ENCODE data around the gene ZNF326.
"Not testable (repeated sequence)": the region's sequence is repeated elsewhere in the genome, so short reads cannot be mapped to it uniquely, and the experiment has no call there.

ZNF326 gene

GRCh38 chr1:89999208-89999607 lies 4.3 kb downstream of the ZNF326 start:
- no peak for DNase-seq

DNA sequence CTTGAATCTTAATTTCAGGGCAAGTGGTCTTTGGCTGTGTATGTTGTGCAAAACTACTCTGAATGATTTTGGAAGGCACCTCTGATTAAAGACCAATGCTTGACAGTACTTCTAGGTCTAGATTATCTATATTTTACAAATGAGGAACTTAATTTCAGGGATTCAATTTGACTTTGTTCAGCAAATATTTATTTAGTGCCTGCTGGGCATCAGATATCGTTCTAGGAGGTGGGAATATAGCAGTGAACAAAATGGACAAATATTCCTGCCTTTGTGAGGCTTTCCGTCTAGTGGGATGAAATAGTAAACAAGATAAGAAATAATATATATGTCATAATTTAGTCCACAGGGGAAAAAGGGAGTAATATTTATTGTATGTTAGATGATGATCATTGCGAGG lies 4.7 kb downstream of the ZNF326 start:
- DNase-seq = no peak

- DNase-seq = no peak
Measured at GRCh38 chr1:90000934-90001676, 6.2 kb downstream of the ZNF326 start.

GRCh38 chr1:90007979-90008404 lies 13.1 kb downstream of the ZNF326 start:
- no peak for DNase-seq

- DNase-seq = no peak
Measured at GRCh38 chr1:90012300-90012699, 17.4 kb downstream of the ZNF326 start.

- no peak for DNase-seq
Measured at GRCh38 chr1:90023691-90024090, 28.8 kb downstream of the ZNF326 start.

GRCh38 chr1:90027281-90027680 lies 32.4 kb downstream of the ZNF326 start:
- DNase-seq = no peak

- no peak for DNase-seq
Measured at GRCh38 chr1:90039652-90040051, 44.7 kb downstream of the ZNF326 start.

- DNase-seq = no peak
Measured at GRCh38 chr1:90043586-90043985, 48.7 kb downstream of the ZNF326 start.

- DNase-seq = no peak
Measured at GRCh38 chr1:90044346-90044745, 49.4 kb downstream of the ZNF326 start.

DNA sequence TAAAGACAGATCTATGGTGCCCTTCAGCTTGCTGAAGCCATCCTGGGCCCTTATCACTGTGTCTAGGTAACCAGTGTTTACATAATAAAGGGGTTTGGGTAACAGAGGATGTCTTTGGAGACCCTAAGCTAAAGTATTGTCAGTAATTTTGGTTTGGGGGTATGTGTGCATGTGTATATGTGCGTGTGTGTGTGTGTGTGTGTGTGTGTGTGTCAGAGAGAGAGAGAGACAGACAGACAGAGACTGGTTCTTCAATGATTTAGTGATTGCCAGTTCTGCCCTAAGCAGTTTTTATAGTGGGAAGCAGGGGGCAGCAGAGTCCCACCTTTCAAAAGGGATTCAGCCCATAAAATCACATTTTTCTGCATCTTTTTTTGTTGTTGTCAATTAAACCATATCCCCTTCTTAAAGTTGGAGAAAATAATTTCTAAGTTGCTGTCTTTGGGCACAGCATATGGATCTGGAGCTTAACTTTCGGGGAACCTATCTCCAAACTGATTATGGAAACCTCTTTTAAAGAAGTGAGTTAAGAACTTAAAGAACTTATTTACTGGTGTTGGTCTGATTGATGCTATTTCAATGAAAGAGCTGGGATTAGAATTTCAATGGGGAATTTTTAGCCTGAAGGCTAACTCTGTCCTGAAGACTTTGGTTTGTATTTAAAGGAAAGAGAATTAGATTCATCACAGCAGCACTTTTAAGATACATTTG lies 51.1 kb downstream of the ZNF326 start:
- no peak for DNase-seq

GRCh38 chr1:90046635-90047034 lies 51.7 kb downstream of the ZNF326 start:
- no peak for DNase-seq

DNA sequence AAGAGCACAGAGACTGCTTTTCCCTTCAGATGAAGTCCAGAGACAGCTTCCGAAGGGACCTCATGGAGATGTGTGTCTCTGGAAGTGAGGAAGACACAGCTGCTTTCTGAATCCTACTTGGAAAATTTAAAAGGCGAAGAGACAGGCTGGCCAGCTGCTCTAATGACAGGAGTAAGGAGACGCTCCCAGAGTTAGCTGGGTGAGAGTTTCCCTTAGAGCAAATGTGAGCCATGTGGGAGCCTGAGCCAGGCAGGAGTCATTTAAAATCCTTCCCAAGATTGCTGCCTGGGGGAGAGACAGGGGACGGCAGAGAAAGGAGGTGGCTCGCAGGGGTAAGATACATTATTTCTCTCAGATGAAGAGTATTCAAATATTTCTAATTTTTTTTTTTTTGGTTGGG lies 53.1 kb downstream of the ZNF326 start:
- DNase-seq = no peak

- not testable (repeated sequence) for DNase-seq
Measured at GRCh38 chr1:90062700-90063643, 68.1 kb downstream of the ZNF326 start.

DNA sequence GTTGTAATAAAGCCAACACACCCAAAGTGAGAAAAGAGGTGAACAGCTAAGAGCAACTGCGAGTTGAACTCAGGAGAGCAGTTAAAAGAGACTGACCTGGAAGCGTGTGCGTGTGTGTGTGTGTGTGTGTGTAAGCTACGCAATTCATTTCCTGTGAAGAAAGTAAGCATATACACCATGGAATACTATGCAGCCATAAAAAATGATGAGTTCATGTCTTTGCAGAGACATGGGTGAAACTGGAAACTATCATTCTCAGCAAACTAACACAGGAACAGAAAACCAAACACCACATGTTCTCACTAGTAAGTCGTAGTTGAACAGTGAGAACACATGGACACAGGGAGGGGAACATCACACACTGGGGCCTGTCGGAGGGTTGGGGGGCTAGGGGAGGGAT lies 69.2 kb downstream of the ZNF326 start:
- not testable (repeated sequence) for DNase-seq

DNA sequence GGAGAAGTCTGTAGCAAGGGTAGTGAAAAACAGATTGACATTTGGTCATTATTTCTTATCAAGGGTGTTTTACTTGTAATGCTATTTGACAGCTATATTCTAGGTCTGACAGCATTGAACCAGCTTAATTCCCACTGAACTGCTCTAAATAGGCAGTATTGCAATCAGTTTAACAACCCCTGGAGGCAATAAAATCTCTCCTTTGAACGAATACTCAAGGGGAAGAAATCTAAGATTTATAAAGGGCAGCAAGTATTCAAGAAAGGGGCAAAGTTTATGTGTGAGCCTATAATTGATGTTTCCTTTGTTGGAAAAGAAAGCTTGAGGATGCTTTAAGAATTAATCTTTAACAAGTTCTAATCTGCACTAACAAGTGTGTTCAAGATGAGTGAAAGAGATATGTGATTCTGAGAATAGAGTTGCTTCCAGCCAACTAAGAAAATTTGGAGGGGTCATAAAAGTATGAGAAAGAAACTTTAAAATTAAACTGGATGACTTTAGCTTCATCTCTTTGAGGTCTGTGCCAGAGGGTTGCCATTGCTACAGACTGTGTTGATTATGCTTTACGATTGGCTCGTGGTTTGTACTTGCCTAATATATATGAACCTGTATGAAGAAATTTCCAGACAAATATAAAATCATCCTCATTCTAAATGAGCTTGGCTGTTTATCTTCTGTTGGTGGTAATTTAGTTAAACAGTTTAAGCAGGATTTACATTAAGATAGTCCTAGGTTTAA lies 72.5 kb downstream of the ZNF326 start:
- DNase-seq = no peak

DNA sequence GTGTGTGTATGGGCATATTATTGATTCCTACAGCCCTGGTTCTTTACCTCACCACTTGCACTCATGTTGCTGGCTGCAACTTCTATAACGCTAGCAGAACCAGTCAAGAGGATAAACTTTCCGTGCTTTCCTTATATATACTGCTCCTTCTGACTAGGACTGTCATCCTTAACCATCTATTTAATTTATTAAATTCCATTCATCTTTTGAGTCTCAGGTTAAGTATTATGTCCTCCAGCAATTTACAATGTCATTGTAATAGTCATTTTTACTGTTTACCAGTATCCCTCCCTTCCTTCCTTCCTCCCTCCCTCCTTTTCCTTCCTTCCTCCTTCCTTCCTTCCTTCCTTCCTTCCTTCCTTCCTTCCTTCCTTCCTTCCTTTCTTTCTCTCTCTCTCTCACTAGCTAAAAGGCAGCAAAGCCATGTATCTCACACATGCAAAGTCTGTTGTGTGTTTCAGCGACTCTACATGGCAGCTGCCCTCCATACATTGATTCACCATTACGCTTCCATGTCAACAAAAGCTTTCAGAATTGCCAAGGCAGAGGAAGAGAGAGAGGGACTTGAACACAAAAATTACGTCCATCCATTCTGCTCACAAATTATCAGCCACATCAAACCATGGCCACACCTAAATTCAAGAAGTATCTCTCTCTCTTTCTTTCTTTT lies 73.8 kb downstream of the ZNF326 start:
- DNase-seq = no peak

DNA sequence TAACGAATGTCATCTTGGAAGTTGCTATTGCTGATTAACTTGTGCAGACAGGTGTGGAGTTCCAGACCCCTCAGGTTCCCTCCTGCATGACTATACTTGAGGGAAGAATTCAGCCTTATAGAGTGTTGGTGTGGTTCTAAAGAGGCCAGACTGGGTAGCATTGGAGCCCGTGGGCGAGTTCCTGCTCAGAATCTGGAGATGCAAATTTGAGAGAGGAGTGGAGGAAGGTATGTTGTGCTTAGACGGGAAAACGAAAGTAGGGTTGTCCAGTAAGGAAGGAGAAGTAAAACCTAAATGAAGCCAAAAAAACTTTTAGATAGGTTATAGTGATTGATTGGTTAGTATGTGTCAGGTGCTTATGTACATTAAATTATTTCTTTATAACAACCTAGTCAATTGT lies 79.2 kb downstream of the ZNF326 start:
- DNase-seq = no peak

- no peak for DNase-seq
Measured at GRCh38 chr1:90074566-90074965, 79.7 kb downstream of the ZNF326 start.

DNA sequence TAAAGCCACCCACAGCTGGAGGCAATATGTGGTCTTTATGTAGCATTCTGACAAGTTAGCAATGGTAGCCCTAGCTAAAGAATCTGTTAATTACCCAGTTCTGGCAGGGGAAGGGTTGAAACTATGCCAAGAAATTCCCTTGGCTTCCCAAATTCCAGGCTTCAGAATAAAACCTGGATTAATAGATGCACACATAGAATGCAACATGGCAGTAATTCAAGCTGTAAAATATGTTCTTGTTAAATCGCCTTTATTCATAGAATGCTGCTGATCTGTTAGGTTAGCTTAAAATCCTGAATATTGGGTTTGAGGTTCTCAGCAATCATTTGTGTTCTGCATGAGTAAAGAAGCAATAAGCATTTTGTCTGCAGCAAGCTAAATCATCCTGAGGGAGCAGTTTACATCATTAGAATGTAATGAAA lies 80.1 kb downstream of the ZNF326 start:
- DNase-seq = no peak

- DNase-seq = no peak
Measured at GRCh38 chr1:90083995-90084394, 89.1 kb downstream of the ZNF326 start.

Measured in NCI-H1417 treated with DMSO at 0.1 percent for 48 hours (cell line).